ENCODE data around the gene DNPEP. TPM values are rescaled to one million over a fixed set of nuclear protein-coding genes. Genes with fewer than 3 reads are reported as not detected.

DNPEP gene
- total RNA-seq, 1 donor from 2014 or later = 13.9 TPM

- DNase-seq (ENCODE audit: low spot score in 2 of 2) = no peak
- FAIRE-seq = no peak
Observed at GRCh38 chr2:219369447-219369861, 18.3 kb downstream of the DNPEP start.

- no peak for FAIRE-seq
- DNase-seq (ENCODE audit: low spot score in 2 of 2) = no peak
Observed at GRCh38 chr2:219368690-219369191, 19.0 kb downstream of the DNPEP start.

- FAIRE-seq = no peak
- no peak for DNase-seq (ENCODE audit: low spot score in 2 of 2)
Observed at GRCh38 chr2:219362524-219363164, 25.1 kb downstream of the DNPEP start.

- FAIRE-seq (no peak), DNase-seq (ENCODE audit: low spot score in 2 of 2) (no peak)
Observed at GRCh38 chr2:219362072-219362471, 25.6 kb downstream of the DNPEP start.

GRCh38 chr2:219358170-219359075 lies 29.3 kb downstream of the DNPEP start:
- FAIRE-seq (no peak), DNase-seq (ENCODE audit: low spot score in 2 of 2) (peak in 1 of 2 donors; percentile 37)

- no peak for FAIRE-seq
- DNase-seq (ENCODE audit: low spot score in 2 of 2) = no peak
Observed at GRCh38 chr2:219356834-219357233, 30.9 kb downstream of the DNPEP start.

GRCh38 chr2:219354582-219354981 lies 33.1 kb downstream of the DNPEP start:
- DNase-seq (ENCODE audit: low spot score in 2 of 2) (no peak), FAIRE-seq (no peak)

GRCh38 chr2:219353129-219353528 lies 34.6 kb downstream of the DNPEP start:
- FAIRE-seq (no peak), DNase-seq (ENCODE audit: low spot score in 2 of 2) (no peak)

- FAIRE-seq = no peak
- DNase-seq (ENCODE audit: low spot score in 2 of 2) = peak in 1 of 2 donors; percentile 69
Observed at GRCh38 chr2:219352448-219353023, 35.2 kb downstream of the DNPEP start.

GRCh38 chr2:219350710-219351221 lies 36.9 kb downstream of the DNPEP start:
- DNase-seq (ENCODE audit: low spot score in 2 of 2) (no peak), FAIRE-seq (no peak)

- FAIRE-seq = no peak
Observed at GRCh38 chr2:219350215-219350614, 37.5 kb downstream of the DNPEP start.

GRCh38 chr2:219344751-219345430 lies 42.8 kb downstream of the DNPEP start:
- DNase-seq (ENCODE audit: low spot score in 2 of 2) = peak in 1 of 2 donors; percentile 33
- no peak for FAIRE-seq

More at GRCh38 chr2:219350215-219350614, 37.5 kb downstream of the DNPEP start:
- no peak for DNase-seq (ENCODE audit: low spot score in 2 of 2)

- DNase-seq (ENCODE audit: low spot score in 2 of 2) (no peak), FAIRE-seq (no peak)
Observed at GRCh38 chr2:219335373-219335786, 52.3 kb downstream of the DNPEP start.

- DNase-seq (ENCODE audit: low spot score in 2 of 2) (no peak), FAIRE-seq (no peak)
Observed at GRCh38 chr2:219334076-219334475, 53.6 kb downstream of the DNPEP start.

- FAIRE-seq (no peak), DNase-seq (ENCODE audit: low spot score in 2 of 2) (no peak)
Observed at GRCh38 chr2:219332542-219332941, 55.2 kb downstream of the DNPEP start, which contains the start of gene RESP18. TSS of gene RESP18 (minus strand) at chr2:219332744.

GRCh38 chr2:219331560-219332213 lies 56.0 kb downstream of the DNPEP start:
- no peak for FAIRE-seq
- peak in 1 of 2 donors; percentile 49 for DNase-seq (ENCODE audit: low spot score in 2 of 2)

- no peak for DNase-seq (ENCODE audit: low spot score in 2 of 2)
Observed at GRCh38 chr2:219327719-219328118, 60.0 kb downstream of the DNPEP start.

GRCh38 chr2:219325657-219326315 lies 61.9 kb downstream of the DNPEP start:
- no peak for DNase-seq (ENCODE audit: low spot score in 2 of 2)
- no peak for FAIRE-seq

More at GRCh38 chr2:219327719-219328118, 60.0 kb downstream of the DNPEP start:
- no peak for FAIRE-seq

GRCh38 chr2:219325136-219325535 lies 62.6 kb downstream of the DNPEP start:
- DNase-seq (ENCODE audit: low spot score in 2 of 2) (no peak), FAIRE-seq (no peak)

Data from frontal cortex (tissue), 4 donors.